ENCODE data around the gene KIF6. TPM values are rescaled to one million over a fixed set of nuclear protein-coding genes. Genes with fewer than 3 reads are reported as not detected.
A peak's percentile ranks its signal among the peaks of the same experiment; 100 is the strongest.

Gene KIF6
- total RNA-seq, 4 donors from 2014 or later = 0.40 to 1.3 (median 0.80) TPM

DNA sequence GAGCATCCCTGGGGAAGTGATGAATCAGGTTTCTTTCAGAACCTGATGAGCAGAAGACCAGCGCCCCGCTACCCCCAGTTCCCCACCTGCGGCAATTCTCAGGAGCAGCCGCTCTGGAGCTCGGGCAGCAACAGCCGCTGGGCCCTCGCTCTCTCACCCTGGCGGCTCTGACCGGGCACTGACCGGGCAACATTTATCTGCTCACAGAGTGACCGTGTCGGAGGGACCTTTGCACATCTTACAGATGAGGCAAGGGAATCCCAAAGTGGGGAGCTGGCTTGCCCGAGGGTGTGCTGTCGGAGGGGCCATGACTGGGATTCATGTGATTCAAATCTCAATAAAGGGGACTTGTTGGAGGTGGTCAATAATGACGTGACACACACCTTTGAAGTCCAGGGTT is 376.5 kb downstream of the KIF6 start:
- Histone ChIP-seq H3K4me3 (replicated peaks in 1 of 3) (no peak overlapping the region), H3K4me1 (peaks cover 13 to 44% of the 10 kb centered on the region in 2 donors), H3K9me3 (no peaks in the 10 kb centered on the region), H3K27me3 (no peaks in the 10 kb centered on the region), H3K36me3 (no peaks in the 10 kb centered on the region), H3K27ac (no peak overlapping the region)
- TF ChIP-seq POLR2A (IDR thresholded peaks at IDR 0.05) = no peak
- TF ChIP-seq, protein P1, sequence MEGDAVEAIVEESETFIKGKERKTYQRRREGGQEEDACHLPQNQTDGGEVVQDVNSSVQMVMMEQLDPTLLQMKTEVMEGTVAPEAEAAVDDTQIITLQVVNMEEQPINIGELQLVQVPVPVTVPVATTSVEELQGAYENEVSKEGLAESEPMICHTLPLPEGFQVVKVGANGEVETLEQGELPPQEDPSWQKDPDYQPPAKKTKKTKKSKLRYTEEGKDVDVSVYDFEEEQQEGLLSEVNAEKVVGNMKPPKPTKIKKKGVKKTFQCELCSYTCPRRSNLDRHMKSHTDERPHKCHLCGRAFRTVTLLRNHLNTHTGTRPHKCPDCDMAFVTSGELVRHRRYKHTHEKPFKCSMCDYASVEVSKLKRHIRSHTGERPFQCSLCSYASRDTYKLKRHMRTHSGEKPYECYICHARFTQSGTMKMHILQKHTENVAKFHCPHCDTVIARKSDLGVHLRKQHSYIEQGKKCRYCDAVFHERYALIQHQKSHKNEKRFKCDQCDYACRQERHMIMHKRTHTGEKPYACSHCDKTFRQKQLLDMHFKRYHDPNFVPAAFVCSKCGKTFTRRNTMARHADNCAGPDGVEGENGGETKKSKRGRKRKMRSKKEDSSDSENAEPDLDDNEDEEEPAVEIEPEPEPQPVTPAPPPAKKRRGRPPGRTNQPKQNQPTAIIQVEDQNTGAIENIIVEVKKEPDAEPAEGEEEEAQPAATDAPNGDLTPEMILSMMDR (IDR thresholded peaks at IDR 0.05) = no peak
- intact Hi-C loops (cut with DNase I) = no loop called here
- no peak for DNase-seq
- 95 to 98% methylated on average over 11 to 15 of the region's 15 CpGs for WGBS, 2 donors

DNA sequence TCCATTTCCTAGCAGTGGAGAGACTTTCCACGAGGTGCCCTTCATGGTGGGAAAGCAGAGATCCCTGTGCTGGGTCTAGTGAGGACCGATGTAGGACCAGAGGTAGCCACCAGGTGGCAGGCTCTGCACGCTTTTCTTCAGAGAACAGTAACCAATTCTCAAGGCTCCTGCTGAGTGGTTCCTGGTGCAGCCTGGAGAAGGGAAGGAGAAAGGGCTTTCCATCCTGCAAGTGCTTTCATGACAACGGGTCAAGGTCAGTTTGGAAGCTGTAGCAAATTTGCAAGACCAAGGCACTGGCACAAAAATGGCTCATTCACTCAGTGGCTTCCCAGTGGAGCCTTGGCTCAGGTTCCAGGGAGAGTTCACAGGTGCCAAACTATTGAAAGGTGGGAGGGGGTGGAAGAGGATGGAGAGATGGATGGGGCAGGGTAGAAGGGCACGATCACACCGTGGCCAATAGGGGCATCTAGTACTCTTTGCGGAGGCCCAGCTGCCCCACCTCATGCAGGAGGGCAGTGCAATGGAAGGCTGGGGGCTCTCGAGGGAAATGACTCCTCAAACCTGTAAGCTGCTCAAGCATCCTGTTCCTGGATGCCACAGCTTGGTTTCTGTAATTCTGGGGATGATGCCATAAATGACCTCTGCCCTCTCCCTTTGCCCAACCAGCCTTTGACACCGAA is 377.2 kb downstream of the KIF6 start:
- Histone ChIP-seq H3K4me1 (peaks cover 17 to 51% of the 10 kb centered on the region in 2 donors), H3K9me3 (no peaks in the 10 kb centered on the region), H3K4me3 (replicated peaks in 1 of 3) (no peak overlapping the region), H3K36me3 (no peaks in the 10 kb centered on the region), H3K27ac (peak overlapping the region; percentile 15 to 48 (median 41)), H3K27me3 (no peaks in the 10 kb centered on the region)
- DNase-seq = peak; percentile 79 to 83
- intact Hi-C loops (cut with DNase I) = no loop called here
- 44 to 46% methylated on average over 9 of the region's 9 CpGs for WGBS, 2 donors
- TF ChIP-seq POLR2A (IDR thresholded peaks at IDR 0.05) = no peak
- TF ChIP-seq, protein P1 (IDR thresholded peaks at IDR 0.05) = peak; percentile 59 to 90 (median 78)

DNA sequence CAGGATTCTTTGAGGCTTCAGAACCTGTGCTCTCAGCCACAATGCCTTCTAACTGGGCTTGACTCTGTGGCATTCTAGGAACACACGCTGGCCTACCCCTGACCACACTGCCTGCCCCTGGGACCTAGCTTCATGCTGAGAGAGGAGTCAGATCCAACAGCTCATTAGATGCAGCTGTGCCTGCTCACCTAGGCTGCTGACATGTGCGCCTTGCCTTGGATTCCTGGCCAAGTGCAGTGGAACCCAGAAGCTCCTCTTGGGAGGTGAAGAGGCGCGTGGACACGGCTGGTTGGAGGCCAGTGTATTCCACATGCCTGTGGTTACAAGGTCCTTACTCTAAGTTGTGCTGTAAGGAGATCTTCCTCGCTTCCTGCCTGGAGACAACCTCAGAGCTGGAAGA is 378.0 kb downstream of the KIF6 start:
- DNase-seq = peak; percentile 83
- intact Hi-C loops (cut with DNase I) = no loop called here
- Histone ChIP-seq H3K4me1 (peaks cover 21 to 59% of the 10 kb centered on the region in 2 donors), H3K36me3 (no peaks in the 10 kb centered on the region), H3K9me3 (no peaks in the 10 kb centered on the region), H3K27me3 (no peaks in the 10 kb centered on the region), H3K27ac (peak overlapping the region in 2 of 3 donors; percentile 15 to 41), H3K4me3 (replicated peaks in 1 of 3) (no peak overlapping the region)
- WGBS, 2 donors = 30 to 36% methylated on average over 3 to 6 of the region's 6 CpGs
- TF ChIP-seq, protein P1 (IDR thresholded peaks at IDR 0.05) = no peak
- no peak for TF ChIP-seq POLR2A (IDR thresholded peaks at IDR 0.05)

DNA sequence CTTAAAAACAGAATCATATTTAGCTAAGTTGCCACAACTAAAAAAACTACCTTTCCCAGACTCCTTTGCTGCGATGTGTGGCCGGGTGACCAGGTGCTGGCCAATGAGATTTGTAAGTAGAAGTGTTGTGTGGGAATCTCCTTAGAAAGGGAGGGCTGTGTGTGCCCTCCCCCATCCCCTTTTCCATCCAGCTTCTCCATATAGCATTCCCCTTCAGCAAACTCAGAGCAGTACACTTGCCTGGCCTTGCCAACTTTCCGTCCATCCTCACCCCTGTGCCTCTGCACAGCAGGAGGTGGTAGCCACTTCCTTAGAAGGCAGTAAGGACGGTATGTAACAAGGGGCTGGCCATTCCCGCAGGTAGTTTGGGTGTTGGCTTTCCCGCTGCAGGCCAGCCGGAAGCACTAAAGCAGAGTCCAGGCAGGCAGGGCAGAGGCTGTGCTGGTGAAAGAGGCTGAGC is 380.4 kb downstream of the KIF6 start:
- TF ChIP-seq POLR2A (IDR thresholded peaks at IDR 0.05) = no peak
- TF ChIP-seq, protein P1 (IDR thresholded peaks at IDR 0.05) = no peak
- intact Hi-C loops (cut with DNase I) = no loop called here
- 87 to 95% methylated on average over 4 to 7 of the region's 7 CpGs for WGBS, 2 donors
- H3K4me3 ChIP-seq (replicated peaks in 1 of 3) = no peak overlapping the region
- H3K4me1 ChIP-seq = peaks cover 21 to 57% of the 10 kb centered on the region in 2 donors
- no peaks in the 10 kb centered on the region for H3K36me3 ChIP-seq
- H3K27ac ChIP-seq = no peak overlapping the region
- H3K27me3 ChIP-seq = no peaks in the 10 kb centered on the region
- DNase-seq = no peak
- H3K9me3 ChIP-seq = no peaks in the 10 kb centered on the region

DNA sequence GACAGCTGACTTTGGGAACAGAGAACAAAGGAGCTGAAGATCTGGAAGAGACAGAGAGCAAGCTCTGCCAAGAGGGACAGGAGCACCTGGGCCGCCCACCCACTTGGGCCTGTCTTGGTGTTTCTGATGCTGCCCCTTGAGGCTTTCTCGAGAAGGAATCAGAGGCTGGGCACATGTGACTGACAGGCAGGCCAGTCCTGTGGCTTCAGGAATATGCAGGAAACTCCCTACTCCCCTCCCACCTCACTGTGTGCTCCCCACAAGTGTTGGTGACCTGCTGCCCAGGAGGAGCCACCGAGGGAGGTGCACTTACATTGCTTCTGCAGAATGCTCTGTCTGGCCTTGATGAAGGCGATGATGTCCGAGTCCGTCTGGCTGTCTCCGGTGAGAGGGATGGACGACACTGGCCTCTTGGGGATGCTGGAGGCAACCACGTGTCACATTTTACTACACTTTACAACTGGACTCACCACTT is 381.8 kb downstream of the KIF6 start:
- no peaks in the 10 kb centered on the region for H3K36me3 ChIP-seq
- no peak overlapping the region for H3K4me3 ChIP-seq (replicated peaks in 1 of 3)
- 75 to 78% methylated on average over 9 of the region's 9 CpGs for WGBS, 2 donors
- no peaks in the 10 kb centered on the region for H3K27me3 ChIP-seq
- H3K27ac ChIP-seq = peak overlapping the region; percentile 39 to 47 (median 46)
- H3K4me1 ChIP-seq = peaks cover 36 to 71% of the 10 kb centered on the region in 2 donors
- intact Hi-C loops (cut with DNase I) = no loop called here
- no peak for TF ChIP-seq POLR2A (IDR thresholded peaks at IDR 0.05)
- TF ChIP-seq, protein P1 (IDR thresholded peaks at IDR 0.05) = no peak
- no peaks in the 10 kb centered on the region for H3K9me3 ChIP-seq
- DNase-seq = peak in 1 of 2 donors; percentile 26
